ENCODE data around the gene TBX21.

DNA sequence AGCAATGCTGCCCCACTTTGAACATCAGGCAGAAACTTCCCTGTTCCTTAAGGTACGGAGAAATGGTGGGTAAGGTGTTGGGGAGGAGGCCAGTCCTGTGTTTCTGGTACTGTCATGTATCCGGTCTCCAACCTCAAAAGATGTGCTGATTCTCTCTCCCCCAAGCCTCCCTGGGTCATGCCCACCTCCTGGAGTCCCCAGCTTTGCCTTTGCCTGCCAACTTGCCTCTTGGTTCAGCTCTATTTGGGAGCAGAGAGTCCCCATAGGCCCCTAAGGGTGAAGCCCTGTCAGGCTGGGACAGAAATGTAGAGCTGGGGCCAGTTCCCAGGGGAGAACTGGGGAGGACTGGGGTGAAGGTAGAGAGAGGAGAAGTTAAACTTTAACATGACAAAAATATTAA lies 1.6 kb upstream of the TBX21 start:
- TF ChIP-seq POLR2AphosphoS5 (IDR thresholded peaks at IDR 0.05): no peak
- TF ChIP-seq EP300 (conservative IDR thresholded peaks at IDR 0.05; ENCODE audit: poor library complexity, severe bottlenecking): no peak
- no peak for TF ChIP-seq REST (IDR thresholded peaks at IDR 0.05; ENCODE audit: borderline replicate concordance)
- TF ChIP-seq, protein P1, sequence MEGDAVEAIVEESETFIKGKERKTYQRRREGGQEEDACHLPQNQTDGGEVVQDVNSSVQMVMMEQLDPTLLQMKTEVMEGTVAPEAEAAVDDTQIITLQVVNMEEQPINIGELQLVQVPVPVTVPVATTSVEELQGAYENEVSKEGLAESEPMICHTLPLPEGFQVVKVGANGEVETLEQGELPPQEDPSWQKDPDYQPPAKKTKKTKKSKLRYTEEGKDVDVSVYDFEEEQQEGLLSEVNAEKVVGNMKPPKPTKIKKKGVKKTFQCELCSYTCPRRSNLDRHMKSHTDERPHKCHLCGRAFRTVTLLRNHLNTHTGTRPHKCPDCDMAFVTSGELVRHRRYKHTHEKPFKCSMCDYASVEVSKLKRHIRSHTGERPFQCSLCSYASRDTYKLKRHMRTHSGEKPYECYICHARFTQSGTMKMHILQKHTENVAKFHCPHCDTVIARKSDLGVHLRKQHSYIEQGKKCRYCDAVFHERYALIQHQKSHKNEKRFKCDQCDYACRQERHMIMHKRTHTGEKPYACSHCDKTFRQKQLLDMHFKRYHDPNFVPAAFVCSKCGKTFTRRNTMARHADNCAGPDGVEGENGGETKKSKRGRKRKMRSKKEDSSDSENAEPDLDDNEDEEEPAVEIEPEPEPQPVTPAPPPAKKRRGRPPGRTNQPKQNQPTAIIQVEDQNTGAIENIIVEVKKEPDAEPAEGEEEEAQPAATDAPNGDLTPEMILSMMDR (IDR thresholded peaks at IDR 0.05; ENCODE audit: poor library complexity, severe bottlenecking): no peak
- TF ChIP-seq EZH2 (IDR thresholded peaks at IDR 0.05; ENCODE audit: borderline replicate concordance, insufficient read depth, low read length, poor library complexity, severe bottlenecking): no peak
- no peak for TF ChIP-seq MXI1 (conservative IDR thresholded peaks at IDR 0.05; ENCODE audit: poor library complexity, severe bottlenecking)
- no peak for TF ChIP-seq TAF1 (IDR thresholded peaks at IDR 0.05; ENCODE audit: low read depth)
- TF ChIP-seq SMC3 (conservative IDR thresholded peaks at IDR 0.05; ENCODE audit: poor library complexity): no peak
- TF ChIP-seq RAD21 (conservative IDR thresholded peaks at IDR 0.05): no peak
